ENCODE measurements around the gene ATAD3B. TPM values are rescaled to one million over a fixed set of nuclear protein-coding genes. Genes with fewer than 3 reads are reported as not detected.

Gene ATAD3B
- 16.9 and 35.3 TPM in 2 replicates for total RNA-seq

GRCh38 chr1:1471389-1472052 is at the start of gene ATAD3B:
Gene ATAD3B (plus strand): TSS chr1:1471765. CDS start chr1:1471885, 120 bp downstream.

GRCh38 chr1:1435106-1435903 is 36.3 kb upstream of the ATAD3B start, which contains the start of gene VWA1:
Gene VWA1 (plus strand): TSS chr1:1435690. CDS start chr1:1435749, 59 bp downstream.

GRCh38 chr1:1449099-1449739 is 22.3 kb upstream of the ATAD3B start, which contains the start of gene ATAD3C:
Gene ATAD3C (plus strand): TSS chr1:1449689. CDS start chr1:1450684, 995 bp downstream.

GRCh38 chr1:1511533-1512285 is 40.1 kb downstream of the ATAD3B start, which contains the start of gene ATAD3A:
Gene ATAD3A (plus strand): TSS chr1:1512162. CDS start chr1:1512269, 107 bp downstream.

GRCh38 chr1:1540090-1540817 is 68.7 kb downstream of the ATAD3B start, which contains the start of gene TMEM240:
Gene TMEM240 (minus strand): TSS chr1:1540624. CDS start chr1:1540346, 278 bp downstream.

Other genes starting within 250 kb of the ATAD3B start
- 100 and 158 TPM in 2 replicates for gene SDF4, start 239.8 kb upstream of the ATAD3B start, total RNA-seq
- 32.0 and 35.1 TPM in 2 replicates for gene B3GALT6, start 239.5 kb upstream of the ATAD3B start, total RNA-seq
- gene C1QTNF12, start 225.0 kb upstream of the ATAD3B start, total RNA-seq: 1.1 and 2.0 TPM in 2 replicates
- gene UBE2J2, start 197.9 kb upstream of the ATAD3B start, total RNA-seq: 37.2 and 51.7 TPM in 2 replicates
- 0.89 and 1.7 TPM in 2 replicates for gene SCNN1D, start 191.3 kb upstream of the ATAD3B start, total RNA-seq
- 38.2 and 64.0 TPM in 2 replicates for gene ACAP3, start 163.8 kb upstream of the ATAD3B start, total RNA-seq
- 15.0 and 24.8 TPM in 2 replicates for gene PUSL1, start 163.2 kb upstream of the ATAD3B start, total RNA-seq
- gene INTS11, start 147.1 kb upstream of the ATAD3B start, total RNA-seq: 56.2 and 67.3 TPM in 2 replicates
- gene CPTP, start 147.0 kb upstream of the ATAD3B start, total RNA-seq: 10.3 and 10.5 TPM in 2 replicates
- gene TAS1R3, start 140.5 kb upstream of the ATAD3B start, total RNA-seq: 0.11 and 0.12 TPM in 2 replicates
- gene DVL1, start 122.3 kb upstream of the ATAD3B start, total RNA-seq: 133 and 150 TPM in 2 replicates
- gene MXRA8, start 113.2 kb upstream of the ATAD3B start, total RNA-seq: 203 and 230 TPM in 2 replicates
- gene AURKAIP1, start 96.6 kb upstream of the ATAD3B start, total RNA-seq: 94.9 and 118 TPM in 2 replicates
- 125 and 147 TPM in 2 replicates for gene CCNL2, start 72.4 kb upstream of the ATAD3B start, total RNA-seq
- 72.1 and 100 TPM in 2 replicates for gene MRPL20, start 64.5 kb upstream of the ATAD3B start, total RNA-seq
- gene ANKRD65, start 50.5 kb upstream of the ATAD3B start, total RNA-seq: 0.77 and 0.87 TPM in 2 replicates
- 3.2 and 5.1 TPM in 2 replicates for gene VWA1, start 36.1 kb upstream of the ATAD3B start, total RNA-seq
- 0.50 TPM in 1 of 2 replicates, not detected in the other for gene ATAD3C, start 22.1 kb upstream of the ATAD3B start, total RNA-seq
- gene ATAD3A, start 40.4 kb downstream of the ATAD3B start, total RNA-seq: 33.6 and 79.5 TPM in 2 replicates
- 3.3 and 7.2 TPM in 2 replicates for gene TMEM240, start 68.9 kb downstream of the ATAD3B start, total RNA-seq
- 62.5 and 67.6 TPM in 2 replicates for gene SSU72, start 103.1 kb downstream of the ATAD3B start, total RNA-seq
- gene FNDC10, start 128.4 kb downstream of the ATAD3B start, total RNA-seq: 0.77 and 1.00 TPM in 2 replicates
- 49.7 and 112 TPM in 2 replicates for gene MIB2, start 143.7 kb downstream of the ATAD3B start, total RNA-seq
- 1.2 and 4.7 TPM in 2 replicates for gene MMP23B, start 160.4 kb downstream of the ATAD3B start, total RNA-seq
- gene CDK11B, start 187.2 kb downstream of the ATAD3B start, total RNA-seq: 8.4 and 12.3 TPM in 2 replicates
- gene SLC35E2B, start 221.0 kb downstream of the ATAD3B start, total RNA-seq: 31.8 and 35.4 TPM in 2 replicates

Measured in uterine smooth muscle cell (primary cell).